Astrocyte (in vitro differentiated cells and primary cell): ENCODE data around the gene FAM219A.

Source experiments
- EZH2 ChIP-seq: IDR thresholded peaks from 2 replicates; pipeline ENCODE4 v1.6.1; 2012; ENCODE audit warnings: mild to moderate bottlenecking, low read length, inconsistent platforms; ENCODE audit not compliant: insufficient read depth
- TF ChIP-seq, protein P1 (sequence below): IDR thresholded peaks from 2 replicates; pipeline ENCODE4 v1.5.1; 2011; ENCODE audit warnings: low read depth, mild to moderate bottlenecking, inconsistent platforms, low read length, moderate library complexity; ENCODE audit not compliant: insufficient read depth

DNA sequence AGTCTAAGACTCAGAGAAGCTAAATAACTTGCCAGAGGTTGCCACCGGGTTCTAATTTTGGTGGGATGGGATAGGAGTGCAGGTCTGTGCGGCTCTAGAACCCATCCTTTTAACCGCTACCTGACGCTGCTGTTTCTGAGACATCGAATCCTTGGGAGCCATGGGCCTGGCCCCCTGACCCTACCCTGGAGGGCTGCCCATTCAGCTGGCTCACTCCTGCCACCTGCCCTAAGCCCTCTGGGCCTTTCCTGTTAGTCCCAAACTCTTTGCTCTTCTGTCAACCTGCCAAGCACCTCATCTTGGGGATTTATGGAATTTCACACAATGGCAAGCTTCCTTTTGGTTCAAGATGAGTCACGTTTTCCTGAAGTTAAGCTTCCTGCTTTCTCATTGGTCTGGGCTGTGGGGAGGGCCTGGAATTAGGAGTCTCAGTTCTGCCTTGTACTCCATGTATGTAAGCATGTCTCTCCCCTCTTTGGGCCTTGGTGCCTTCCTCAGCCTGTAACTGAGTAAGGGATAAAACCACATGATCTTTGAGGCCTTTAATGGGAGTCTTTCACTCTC is 37.9 kb upstream of the FAM219A start:
- TF ChIP-seq, protein P1, sequence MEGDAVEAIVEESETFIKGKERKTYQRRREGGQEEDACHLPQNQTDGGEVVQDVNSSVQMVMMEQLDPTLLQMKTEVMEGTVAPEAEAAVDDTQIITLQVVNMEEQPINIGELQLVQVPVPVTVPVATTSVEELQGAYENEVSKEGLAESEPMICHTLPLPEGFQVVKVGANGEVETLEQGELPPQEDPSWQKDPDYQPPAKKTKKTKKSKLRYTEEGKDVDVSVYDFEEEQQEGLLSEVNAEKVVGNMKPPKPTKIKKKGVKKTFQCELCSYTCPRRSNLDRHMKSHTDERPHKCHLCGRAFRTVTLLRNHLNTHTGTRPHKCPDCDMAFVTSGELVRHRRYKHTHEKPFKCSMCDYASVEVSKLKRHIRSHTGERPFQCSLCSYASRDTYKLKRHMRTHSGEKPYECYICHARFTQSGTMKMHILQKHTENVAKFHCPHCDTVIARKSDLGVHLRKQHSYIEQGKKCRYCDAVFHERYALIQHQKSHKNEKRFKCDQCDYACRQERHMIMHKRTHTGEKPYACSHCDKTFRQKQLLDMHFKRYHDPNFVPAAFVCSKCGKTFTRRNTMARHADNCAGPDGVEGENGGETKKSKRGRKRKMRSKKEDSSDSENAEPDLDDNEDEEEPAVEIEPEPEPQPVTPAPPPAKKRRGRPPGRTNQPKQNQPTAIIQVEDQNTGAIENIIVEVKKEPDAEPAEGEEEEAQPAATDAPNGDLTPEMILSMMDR: no peak
- TF ChIP-seq EZH2: no peak
